ENCODE data around the gene KHDRBS2.

Gene KHDRBS2

GRCh38 chr6:62146954-62147853 lies 138.8 kb downstream of the KHDRBS2 start:
- TF ChIP-seq CTCF (IDR thresholded peaks at IDR 0.05; ENCODE audit: low read depth, low read length): no peak
- DNase-seq (ENCODE audit: extremely low read depth, low read depth): no peak

GRCh38 chr6:62129127-62129526 lies 156.9 kb downstream of the KHDRBS2 start:
- TF ChIP-seq CTCF (IDR thresholded peaks at IDR 0.05; ENCODE audit: low read depth, low read length): no peak
- no peak for DNase-seq (ENCODE audit: extremely low read depth, low read depth)

GRCh38 chr6:62119401-62119800 lies 166.6 kb downstream of the KHDRBS2 start:
- no peak for TF ChIP-seq CTCF (IDR thresholded peaks at IDR 0.05; ENCODE audit: low read depth, low read length)
- DNase-seq (ENCODE audit: extremely low read depth, low read depth): no peak

- no peak for DNase-seq (ENCODE audit: extremely low read depth, low read depth)
- no peak for TF ChIP-seq CTCF (IDR thresholded peaks at IDR 0.05; ENCODE audit: low read depth, low read length)
Observed at GRCh38 chr6:62103186-62103859, 182.7 kb downstream of the KHDRBS2 start.

- no peak for TF ChIP-seq CTCF (IDR thresholded peaks at IDR 0.05; ENCODE audit: low read depth, low read length)
- no peak for DNase-seq (ENCODE audit: extremely low read depth, low read depth)
Observed at GRCh38 chr6:62102387-62102786, 183.6 kb downstream of the KHDRBS2 start.

GRCh38 chr6:62090442-62091229 lies 195.4 kb downstream of the KHDRBS2 start:
- no peak for TF ChIP-seq CTCF (IDR thresholded peaks at IDR 0.05; ENCODE audit: low read depth, low read length)
- DNase-seq (ENCODE audit: extremely low read depth, low read depth): no peak

Data from AG09319 (cell line).